NCI-H446 treated with DMSO at 0.1 percent for 48 hours (cell line): ENCODE results near the gene NME7.
A peak's percentile ranks its signal among the peaks of the same experiment; 100 is the strongest.
"Not testable (repeated sequence)": the region's sequence is repeated elsewhere in the genome, so short reads cannot be mapped to it uniquely, and the experiment has no call there.

ENCODE experiments used
- DNase-seq: peaks from one replicate; lab custom pipeline; 2025; lab: John Stamatoyannopoulos, UW

The NME7 gene

GRCh38 chr1:169217636-169218035 lies 150.0 kb downstream of the NME7 start:
- DNase-seq, result no peak

- no peak for DNase-seq
Observed at GRCh38 chr1:169214598-169214997, 153.0 kb downstream of the NME7 start.

- DNase-seq, result no peak
Observed at GRCh38 chr1:169212088-169212487, 155.5 kb downstream of the NME7 start.

GRCh38 chr1:169207797-169208520 lies 159.6 kb downstream of the NME7 start:
- DNase-seq, result peak; percentile 52

GRCh38 chr1:169204157-169204556 lies 163.4 kb downstream of the NME7 start:
- no peak for DNase-seq

GRCh38 chr1:169202791-169203665 lies 164.6 kb downstream of the NME7 start:
- no peak for DNase-seq

- DNase-seq, result no peak
Observed at GRCh38 chr1:169201084-169201619, 166.4 kb downstream of the NME7 start.

GRCh38 chr1:169200319-169200718 lies 167.3 kb downstream of the NME7 start:
- no peak for DNase-seq

- no peak for DNase-seq
Observed at GRCh38 chr1:169196581-169196980, 171.0 kb downstream of the NME7 start.

GRCh38 chr1:169196161-169196560 lies 171.4 kb downstream of the NME7 start:
- no peak for DNase-seq

- no peak for DNase-seq
Observed at GRCh38 chr1:169193191-169193850, 174.3 kb downstream of the NME7 start.

GRCh38 chr1:169186106-169186505 lies 181.5 kb downstream of the NME7 start:
- no peak for DNase-seq

- no peak for DNase-seq
Observed at GRCh38 chr1:169184812-169185211, 182.8 kb downstream of the NME7 start.

GRCh38 chr1:169180174-169180573 lies 187.4 kb downstream of the NME7 start:
- no peak for DNase-seq

GRCh38 chr1:169179431-169179830 lies 188.2 kb downstream of the NME7 start:
- DNase-seq, result not testable (repeated sequence)

- no peak for DNase-seq
Observed at GRCh38 chr1:169175461-169175860, 192.1 kb downstream of the NME7 start.

- DNase-seq, result peak; percentile 27
Observed at GRCh38 chr1:169163059-169163458, 204.5 kb downstream of the NME7 start.

GRCh38 chr1:169161496-169162194 lies 206.0 kb downstream of the NME7 start:
- DNase-seq, result no peak

GRCh38 chr1:169160845-169161495 lies 206.6 kb downstream of the NME7 start:
- DNase-seq, result no peak

GRCh38 chr1:169156580-169156979 lies 211.0 kb downstream of the NME7 start:
- no peak for DNase-seq

- no peak for DNase-seq
Observed at GRCh38 chr1:169155675-169156074, 211.9 kb downstream of the NME7 start.
